Kidney epithelial cell (primary cell): ENCODE data around the gene ABI3BP. TPM values are rescaled to one million over a fixed set of nuclear protein-coding genes. Genes with fewer than 3 reads are reported as not detected.

Source experiments
- DNase-seq: peaks from one replicate; pipeline ENCODE4 v3.0.0-alpha.2; 2010; ENCODE audit warnings: low read depth
- H3K27me3 ChIP-seq: 2 replicates; pipeline ENCODE4 v1.6.0; 2011; ENCODE audit warnings: low read length; ENCODE audit not compliant: control insufficient read depth, insufficient read depth
- H3K36me3 ChIP-seq: 2 replicates; pipeline ENCODE4 v1.5.1; 2011; ENCODE audit warnings: low read length; ENCODE audit not compliant: control insufficient read depth, insufficient read depth
- H3K4me3 ChIP-seq: 2 replicates; pipeline ENCODE4 v1.5.1; 2011; ENCODE audit warnings: low read depth, mild to moderate bottlenecking, control low read depth, low read length
- total RNA-seq: library from RNA; depleted of rRNA; stranded (reverse); fragments of >200 nt; gene quantifications from 2 replicates; pipeline ENCODE4 v1.2.3, GENCODE V29; 2015
- TF ChIP-seq, protein P1 (sequence below): IDR thresholded peaks from 2 replicates; pipeline ENCODE4 v1.5.1; 2011; ENCODE audit warnings: mild to moderate bottlenecking, moderate library complexity, low read length, control low read depth, inconsistent platforms; ENCODE audit not compliant: insufficient read depth, poor library complexity, severe bottlenecking

The ABI3BP gene
- total RNA-seq, 1 donor from 2014 or later = 0.84 TPM

DNA sequence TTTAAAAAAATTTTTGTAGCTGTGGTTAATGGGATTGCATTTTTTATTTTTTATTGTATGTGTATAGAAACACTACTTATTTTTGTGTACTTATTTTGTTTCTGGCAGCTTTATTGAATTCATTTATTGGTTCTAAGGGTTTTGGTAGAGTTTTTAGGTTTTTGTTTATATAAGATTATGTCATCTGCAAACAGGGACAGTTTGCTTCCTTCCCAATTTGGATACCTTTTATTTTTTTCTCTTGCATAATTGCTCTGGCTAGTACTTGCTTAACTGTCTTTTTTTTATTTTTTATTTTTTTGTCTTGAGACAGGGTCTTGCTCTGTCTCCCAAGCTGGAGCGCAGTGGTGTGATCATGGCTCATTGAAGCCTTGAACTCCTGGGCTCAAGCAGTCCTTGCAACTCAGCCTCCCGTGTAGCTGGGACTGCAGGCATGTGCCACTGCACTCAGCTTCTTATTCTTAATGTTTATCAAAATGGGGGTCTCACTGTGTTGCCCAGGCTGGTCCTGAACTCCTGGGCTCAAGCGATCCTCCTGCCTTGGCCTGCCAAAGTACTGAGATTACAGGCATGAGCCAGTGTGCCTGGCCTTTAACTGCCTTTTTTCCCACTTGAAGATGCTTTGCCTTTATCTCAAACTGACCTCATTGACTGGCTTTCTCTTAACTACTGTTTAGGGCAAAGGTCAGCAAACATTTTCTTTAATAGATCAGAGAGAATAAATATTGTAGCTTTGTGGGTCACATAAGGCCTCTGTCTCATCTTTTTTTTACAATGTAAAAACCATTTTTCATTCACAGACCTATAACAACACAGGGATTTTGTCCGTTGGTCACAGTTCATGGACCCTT lies 275.4 kb downstream of the ABI3BP start:
- Histone ChIP-seq H3K36me3 (peaks cover 3% of the 10 kb centered on the region), H3K27me3 (no peaks in the 10 kb centered on the region), H3K4me3 (no peak overlapping the region)
- DNase-seq = no peak
- TF ChIP-seq, protein P1, sequence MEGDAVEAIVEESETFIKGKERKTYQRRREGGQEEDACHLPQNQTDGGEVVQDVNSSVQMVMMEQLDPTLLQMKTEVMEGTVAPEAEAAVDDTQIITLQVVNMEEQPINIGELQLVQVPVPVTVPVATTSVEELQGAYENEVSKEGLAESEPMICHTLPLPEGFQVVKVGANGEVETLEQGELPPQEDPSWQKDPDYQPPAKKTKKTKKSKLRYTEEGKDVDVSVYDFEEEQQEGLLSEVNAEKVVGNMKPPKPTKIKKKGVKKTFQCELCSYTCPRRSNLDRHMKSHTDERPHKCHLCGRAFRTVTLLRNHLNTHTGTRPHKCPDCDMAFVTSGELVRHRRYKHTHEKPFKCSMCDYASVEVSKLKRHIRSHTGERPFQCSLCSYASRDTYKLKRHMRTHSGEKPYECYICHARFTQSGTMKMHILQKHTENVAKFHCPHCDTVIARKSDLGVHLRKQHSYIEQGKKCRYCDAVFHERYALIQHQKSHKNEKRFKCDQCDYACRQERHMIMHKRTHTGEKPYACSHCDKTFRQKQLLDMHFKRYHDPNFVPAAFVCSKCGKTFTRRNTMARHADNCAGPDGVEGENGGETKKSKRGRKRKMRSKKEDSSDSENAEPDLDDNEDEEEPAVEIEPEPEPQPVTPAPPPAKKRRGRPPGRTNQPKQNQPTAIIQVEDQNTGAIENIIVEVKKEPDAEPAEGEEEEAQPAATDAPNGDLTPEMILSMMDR = no peak

DNA sequence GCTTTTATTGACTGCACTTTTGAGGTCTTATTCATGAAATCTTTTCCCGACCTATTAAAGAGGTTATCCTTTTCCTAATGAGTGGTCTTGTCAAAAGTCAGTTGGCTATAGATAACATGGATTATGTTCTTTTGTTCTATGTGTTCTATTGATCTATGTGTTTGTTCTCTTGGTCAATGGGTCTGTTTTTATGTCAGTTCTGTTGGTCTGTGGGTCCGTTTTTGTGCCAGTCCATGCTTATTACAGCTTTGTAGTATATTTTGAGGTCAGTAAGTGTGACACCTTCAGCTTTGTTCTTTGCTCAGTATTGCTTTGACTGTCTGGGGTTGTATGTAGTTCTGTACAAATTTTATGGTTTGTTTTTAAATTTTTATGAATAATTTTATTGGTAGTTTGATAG lies 276.2 kb downstream of the ABI3BP start:
- no peak for DNase-seq
- TF ChIP-seq, protein P1 = no peak
- H3K27me3 ChIP-seq = no peaks in the 10 kb centered on the region
- peaks cover 3% of the 10 kb centered on the region for H3K36me3 ChIP-seq
- no peak overlapping the region for H3K4me3 ChIP-seq

DNA sequence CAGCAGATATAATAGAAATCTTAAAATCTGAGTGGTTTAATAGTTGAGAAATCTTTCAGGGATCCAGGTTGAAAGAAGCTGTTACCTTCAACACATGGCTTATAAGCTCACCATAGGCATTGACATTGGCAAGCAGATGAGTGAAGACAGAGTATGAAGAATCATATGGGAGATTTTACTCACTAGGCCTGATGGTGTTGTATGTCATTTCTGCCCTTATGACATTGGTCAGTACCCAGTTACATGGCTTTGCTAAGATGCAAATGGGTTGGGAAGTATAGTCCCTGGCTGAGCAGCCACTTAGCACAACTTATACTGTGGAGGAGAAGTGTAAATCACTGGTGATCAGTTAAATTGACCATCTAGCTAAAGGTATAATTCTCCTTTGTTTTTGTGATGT lies 278.0 kb downstream of the ABI3BP start:
- TF ChIP-seq, protein P1 = no peak
- no peaks in the 10 kb centered on the region for H3K27me3 ChIP-seq
- H3K36me3 ChIP-seq = peaks cover 1% of the 10 kb centered on the region
- no peak overlapping the region for H3K4me3 ChIP-seq
- no peak for DNase-seq

DNA sequence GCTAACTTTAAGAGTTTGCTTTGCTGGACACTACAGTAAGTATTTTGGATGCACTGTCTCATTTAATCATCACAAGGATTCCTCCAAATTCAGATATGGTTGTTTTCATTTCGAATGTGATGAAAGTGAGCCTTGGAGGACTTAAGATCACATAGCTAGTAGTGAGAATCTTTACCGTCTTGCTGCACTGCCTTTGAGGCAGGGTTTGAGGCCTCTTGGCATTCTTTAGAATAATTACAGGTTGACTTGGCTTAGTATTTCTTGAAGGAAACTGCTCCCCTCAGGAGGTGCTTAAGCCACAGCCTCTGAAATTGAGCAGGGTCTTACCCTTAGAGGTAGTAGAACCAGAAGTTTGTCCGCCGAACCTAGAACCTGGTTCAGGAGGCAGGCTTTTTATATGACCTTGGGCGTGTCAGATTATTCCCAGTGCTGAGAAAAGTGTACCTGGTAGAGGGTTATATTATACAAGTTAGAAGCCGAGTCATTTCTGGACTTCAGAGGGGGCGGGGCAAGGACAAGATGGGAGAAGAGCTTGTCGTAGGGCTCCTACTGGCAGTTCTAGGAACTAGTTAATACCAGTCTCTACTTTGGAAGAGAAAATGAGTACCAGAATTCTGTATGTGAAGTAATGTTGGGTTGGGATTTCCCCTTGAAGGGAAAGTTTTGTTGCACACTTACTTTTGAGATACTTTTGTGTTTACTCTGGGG lies 282.8 kb downstream of the ABI3BP start:
- no peaks in the 10 kb centered on the region for H3K36me3 ChIP-seq
- TF ChIP-seq, protein P1 = peak; percentile 40
- peak; percentile 14 for DNase-seq
- H3K27me3 ChIP-seq = no peaks in the 10 kb centered on the region
- H3K4me3 ChIP-seq = peak overlapping the region; percentile 56

DNA sequence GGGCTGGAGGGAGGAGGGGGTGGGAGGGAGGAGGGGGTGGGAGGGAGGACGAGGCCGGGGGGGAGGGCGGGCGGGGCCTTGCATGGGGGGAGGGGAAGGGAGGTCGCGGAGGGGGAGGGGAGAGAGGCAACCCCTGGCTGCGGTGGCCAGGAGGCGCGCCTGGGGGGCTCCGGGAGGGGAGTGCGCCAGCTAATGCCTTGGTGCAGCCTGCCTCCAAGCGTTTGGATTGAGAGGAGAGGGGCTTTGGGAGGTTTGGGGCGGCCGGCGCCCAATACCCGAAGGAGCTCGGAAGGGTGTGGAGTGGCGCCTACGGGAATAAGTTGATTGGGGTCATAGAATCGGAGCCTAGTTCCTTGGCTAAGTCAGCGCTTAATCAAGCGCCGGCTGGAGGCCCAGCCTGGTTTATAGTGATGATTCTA lies 283.4 kb downstream of the ABI3BP start:
- H3K36me3 ChIP-seq = no peaks in the 10 kb centered on the region
- peak overlapping the region; percentile 56 for H3K4me3 ChIP-seq
- no peaks in the 10 kb centered on the region for H3K27me3 ChIP-seq
- DNase-seq = no peak
- TF ChIP-seq, protein P1 = no peak
